T follicular helper cell (primary cell): ENCODE measurements around the gene USPL1.

Source experiments
- DNase-seq: peaks from one replicate; pipeline ENCODE4 v3.0.0-alpha.2; 2020; ENCODE audit warnings: low read depth

Gene USPL1

GRCh38 chr13:30696278-30697176 is 78.8 kb downstream of the USPL1 start:
- no peak for DNase-seq

- no peak for DNase-seq
These were observed 79.6 kb downstream of the USPL1 start for GRCh38 chr13:30697177-30697953.

- DNase-seq, result no peak
These were observed 80.3 kb downstream of the USPL1 start for GRCh38 chr13:30697996-30698401.

GRCh38 chr13:30698488-30699005 is 80.8 kb downstream of the USPL1 start:
- DNase-seq, result no peak

DNA sequence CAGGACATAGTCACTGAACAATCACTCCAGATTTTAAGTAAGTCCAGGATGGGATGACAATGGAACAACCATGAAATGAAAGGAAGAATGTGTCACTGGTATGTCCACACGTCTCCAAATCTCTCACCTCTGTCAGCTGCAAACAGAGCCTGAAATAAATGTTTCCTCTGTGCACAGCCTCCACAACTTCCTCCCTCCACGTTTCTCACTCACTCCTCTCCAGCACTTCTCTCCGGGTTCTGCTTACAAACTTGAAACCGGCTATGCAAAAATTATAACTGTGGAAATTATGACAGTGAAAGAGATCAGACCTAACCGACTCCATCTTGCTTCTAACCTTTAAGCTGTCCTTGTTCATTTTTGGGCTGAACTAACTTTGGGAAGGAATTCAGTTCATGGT is 82.6 kb downstream of the USPL1 start:
- no peak for DNase-seq

DNA sequence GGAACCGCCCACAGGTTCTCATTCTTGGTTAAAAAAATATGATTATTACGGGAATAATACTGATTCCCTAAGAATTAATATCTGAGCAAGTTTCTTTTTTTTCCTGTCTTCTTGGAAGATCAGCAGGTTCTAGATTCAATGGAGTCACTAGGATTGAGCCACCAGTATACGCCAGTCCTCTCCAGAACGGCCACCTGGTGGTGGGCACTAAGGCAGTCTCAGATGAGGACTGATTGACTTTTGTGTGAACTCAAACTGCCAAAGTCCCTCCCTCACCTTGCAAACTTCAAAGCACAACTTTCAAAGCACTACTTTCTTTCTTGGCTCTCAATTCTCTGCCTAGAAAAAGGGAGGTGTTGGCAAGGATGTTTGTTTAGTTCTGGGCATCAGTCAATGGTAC is 84.3 kb downstream of the USPL1 start:
- no peak for DNase-seq

DNA sequence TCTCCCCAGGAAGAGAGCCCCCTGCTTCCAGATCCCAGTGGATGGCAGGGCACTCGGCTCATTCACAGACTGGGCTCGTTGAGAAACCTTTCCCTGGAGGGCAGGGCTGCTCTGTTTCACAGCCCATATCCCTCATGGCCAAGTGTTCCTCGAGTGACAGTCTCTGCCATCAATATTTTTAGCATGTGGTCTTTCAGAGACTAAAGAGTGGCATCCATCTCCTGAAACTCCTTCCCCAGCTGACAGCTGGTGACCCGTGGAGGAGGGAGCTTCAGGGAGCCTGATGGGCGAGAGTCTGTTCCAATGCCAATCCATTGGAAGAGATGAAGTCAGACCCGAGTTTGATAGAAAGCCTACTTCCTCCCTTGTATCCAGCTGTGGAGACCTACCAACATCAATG is 86.9 kb downstream of the USPL1 start:
- DNase-seq, result no peak

GRCh38 chr13:30705680-30706079 is 88.0 kb downstream of the USPL1 start:
- no peak for DNase-seq

- DNase-seq, result no peak
These were observed 90.8 kb downstream of the USPL1 start for GRCh38 chr13:30708541-30708940.
